Upper lobe of right lung (tissue), 1 donor: ENCODE results near the gene SPIB. TPM values are rescaled to one million over a fixed set of nuclear protein-coding genes. Genes with fewer than 3 reads are reported as not detected.

ENCODE experiments used
- ATAC-seq: fragments of 200-7000 bp; cut with Tn5 transposase; one replicate; pipeline ENCODE4 v1.9.1; 2020; ENCODE audit warnings: mild to moderate bottlenecking, moderate library complexity
- DNase-seq: peaks from one replicate; pipeline ENCODE4 v3.0.0-alpha.2; 2020
- H3K27ac ChIP-seq: fragments of 200-600 bp; one replicate; pipeline ENCODE4 v1.8.0; 2022
- H3K27me3 ChIP-seq: fragments of 200-600 bp; one replicate; pipeline ENCODE4 v1.8.0; 2022; ENCODE audit warnings: mild to moderate bottlenecking
- H3K36me3 ChIP-seq: fragments of 200-600 bp; one replicate; pipeline ENCODE4 v1.8.0; 2022
- H3K4me1 ChIP-seq: fragments of 200-600 bp; one replicate; pipeline ENCODE4 v1.8.0; 2022
- H3K4me3 ChIP-seq: fragments of 200-600 bp; one replicate; pipeline ENCODE4 v1.8.0; 2022; ENCODE audit warnings: mild to moderate bottlenecking
- H3K9me3 ChIP-seq: fragments of 200-600 bp; one replicate; pipeline ENCODE4 v1.8.0; 2022
- intact Hi-C: fragments of 100-400 bp; cut with DNase I; formaldehyde crosslinking; loops from one replicate; pipeline ENCODE4 v1.11.0; 2022
- total RNA-seq: library from RNA; stranded (reverse); fragmentation: NEBNext Ultra II Directional; extraction: Animal tissue kit (Norgen Biotek cat#: 25700); gene quantifications from one replicate; pipeline ENCODE4 v1.2.1, GENCODE V29; 2021
- TF ChIP-seq, protein P1 (sequence below): fragments of 200-600 bp; IDR thresholded peaks from one replicate; pipeline ENCODE4 v1.8.0; 2022; ENCODE audit warnings: antibody characterized with exemption
- donor health status: DM: no; HTN: yes; CAD: no; lungs with severe emphysema.

Gene SPIB
- total RNA-seq, 1 donor from 2014 or later: 0.52 TPM

DNA sequence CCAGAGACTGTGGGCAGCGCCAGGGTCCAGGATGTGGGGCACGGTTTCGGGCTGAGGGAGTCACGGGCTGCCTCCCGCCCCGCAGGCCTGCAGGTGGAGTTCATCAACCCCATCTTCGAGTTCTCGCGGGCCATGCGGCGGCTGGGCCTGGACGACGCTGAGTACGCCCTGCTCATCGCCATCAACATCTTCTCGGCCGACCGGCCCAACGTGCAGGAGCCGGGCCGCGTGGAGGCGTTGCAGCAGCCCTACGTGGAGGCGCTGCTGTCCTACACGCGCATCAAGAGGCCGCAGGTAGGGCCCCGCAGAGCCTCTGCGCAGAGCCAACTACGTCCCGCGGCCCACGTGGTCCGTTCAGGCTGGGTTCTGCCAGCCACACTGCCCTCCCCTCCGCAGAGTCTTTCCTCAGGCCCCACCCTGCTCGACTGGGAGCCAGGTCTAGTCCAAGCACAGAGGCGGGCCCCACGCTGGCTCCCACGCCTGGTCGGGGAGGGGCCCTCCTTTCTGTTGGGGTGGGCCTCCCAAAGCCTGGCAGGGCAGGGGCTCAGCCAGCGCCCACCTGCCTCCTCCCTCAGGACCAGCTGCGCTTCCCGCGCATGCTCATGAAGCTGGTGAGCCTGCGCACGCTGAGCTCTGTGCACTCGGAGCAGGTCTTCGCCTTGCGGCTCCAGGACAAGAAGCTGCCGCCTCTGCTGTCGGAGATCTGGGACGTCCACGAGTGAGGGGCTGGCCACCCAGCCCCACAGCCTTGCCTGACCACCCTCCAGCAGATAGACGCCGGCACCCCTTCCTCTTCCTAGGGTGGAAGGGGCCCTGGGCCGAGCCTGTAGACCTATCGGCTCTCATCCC, 36.6 kb upstream of the SPIB start:
- TF ChIP-seq, protein P1, sequence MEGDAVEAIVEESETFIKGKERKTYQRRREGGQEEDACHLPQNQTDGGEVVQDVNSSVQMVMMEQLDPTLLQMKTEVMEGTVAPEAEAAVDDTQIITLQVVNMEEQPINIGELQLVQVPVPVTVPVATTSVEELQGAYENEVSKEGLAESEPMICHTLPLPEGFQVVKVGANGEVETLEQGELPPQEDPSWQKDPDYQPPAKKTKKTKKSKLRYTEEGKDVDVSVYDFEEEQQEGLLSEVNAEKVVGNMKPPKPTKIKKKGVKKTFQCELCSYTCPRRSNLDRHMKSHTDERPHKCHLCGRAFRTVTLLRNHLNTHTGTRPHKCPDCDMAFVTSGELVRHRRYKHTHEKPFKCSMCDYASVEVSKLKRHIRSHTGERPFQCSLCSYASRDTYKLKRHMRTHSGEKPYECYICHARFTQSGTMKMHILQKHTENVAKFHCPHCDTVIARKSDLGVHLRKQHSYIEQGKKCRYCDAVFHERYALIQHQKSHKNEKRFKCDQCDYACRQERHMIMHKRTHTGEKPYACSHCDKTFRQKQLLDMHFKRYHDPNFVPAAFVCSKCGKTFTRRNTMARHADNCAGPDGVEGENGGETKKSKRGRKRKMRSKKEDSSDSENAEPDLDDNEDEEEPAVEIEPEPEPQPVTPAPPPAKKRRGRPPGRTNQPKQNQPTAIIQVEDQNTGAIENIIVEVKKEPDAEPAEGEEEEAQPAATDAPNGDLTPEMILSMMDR: no peak
- H3K27me3 ChIP-seq: no peaks in the 10 kb centered on the region
- peaks cover 17% of the 10 kb centered on the region for H3K4me1 ChIP-seq
- peaks cover 59% of the 10 kb centered on the region for H3K36me3 ChIP-seq
- DNase-seq (peak; percentile 66), ATAC-seq (no peak)
- intact Hi-C loops: no loop called here
- no peak overlapping the region for H3K4me3 ChIP-seq
- H3K9me3 ChIP-seq: no peaks in the 10 kb centered on the region
- no peak overlapping the region for H3K27ac ChIP-seq

DNA sequence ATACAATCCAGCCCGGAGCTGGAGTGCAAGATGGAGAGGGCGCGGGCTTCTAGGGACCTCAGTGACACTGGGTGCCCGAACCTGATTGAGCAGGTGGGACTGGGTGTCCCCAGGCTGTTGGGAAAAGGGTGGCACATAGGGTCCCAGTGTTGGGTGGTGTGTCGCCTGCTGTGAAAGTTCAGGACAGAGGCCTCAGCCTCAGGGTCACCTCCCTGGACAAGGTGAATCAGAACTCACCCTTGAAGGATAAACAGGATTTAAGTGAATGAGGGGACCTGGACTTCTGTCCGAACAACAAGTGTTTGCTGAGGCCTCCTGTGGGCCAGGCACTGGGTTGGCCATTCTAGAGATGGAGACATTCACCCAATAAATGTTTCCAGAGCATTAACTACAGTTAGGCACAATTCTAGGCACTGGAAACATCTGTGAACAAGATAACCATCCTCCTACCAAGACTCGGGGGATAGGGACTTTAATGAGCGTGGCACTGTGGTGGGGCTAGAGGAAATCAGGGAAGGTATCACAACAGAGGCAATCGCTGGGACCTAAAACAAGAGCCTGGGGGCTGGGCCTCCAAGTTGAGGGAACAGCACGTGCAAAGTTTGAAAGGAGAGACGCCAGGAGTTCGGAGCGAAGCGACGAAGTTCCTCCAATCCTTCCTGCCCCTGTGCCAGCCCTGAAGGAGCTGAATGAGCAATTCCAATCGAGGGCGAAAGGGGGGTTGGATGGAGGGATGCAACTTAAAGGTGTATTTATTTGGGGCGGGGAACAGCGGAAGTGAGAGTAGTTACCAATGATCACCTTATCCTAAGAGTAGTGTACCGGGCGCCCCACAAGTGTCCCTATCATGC, 35.5 kb upstream of the SPIB start:
- Histone ChIP-seq H3K36me3 (peaks cover 48% of the 10 kb centered on the region), H3K27me3 (no peaks in the 10 kb centered on the region), H3K4me3 (peak overlapping the region; percentile 66), H3K4me1 (peaks cover 13% of the 10 kb centered on the region), H3K27ac (peak overlapping the region; percentile 75), H3K9me3 (no peaks in the 10 kb centered on the region)
- DNase-seq (no peak), ATAC-seq (no peak)
- TF ChIP-seq, protein P1: no peak
- intact Hi-C loops: no loop called here

DNA sequence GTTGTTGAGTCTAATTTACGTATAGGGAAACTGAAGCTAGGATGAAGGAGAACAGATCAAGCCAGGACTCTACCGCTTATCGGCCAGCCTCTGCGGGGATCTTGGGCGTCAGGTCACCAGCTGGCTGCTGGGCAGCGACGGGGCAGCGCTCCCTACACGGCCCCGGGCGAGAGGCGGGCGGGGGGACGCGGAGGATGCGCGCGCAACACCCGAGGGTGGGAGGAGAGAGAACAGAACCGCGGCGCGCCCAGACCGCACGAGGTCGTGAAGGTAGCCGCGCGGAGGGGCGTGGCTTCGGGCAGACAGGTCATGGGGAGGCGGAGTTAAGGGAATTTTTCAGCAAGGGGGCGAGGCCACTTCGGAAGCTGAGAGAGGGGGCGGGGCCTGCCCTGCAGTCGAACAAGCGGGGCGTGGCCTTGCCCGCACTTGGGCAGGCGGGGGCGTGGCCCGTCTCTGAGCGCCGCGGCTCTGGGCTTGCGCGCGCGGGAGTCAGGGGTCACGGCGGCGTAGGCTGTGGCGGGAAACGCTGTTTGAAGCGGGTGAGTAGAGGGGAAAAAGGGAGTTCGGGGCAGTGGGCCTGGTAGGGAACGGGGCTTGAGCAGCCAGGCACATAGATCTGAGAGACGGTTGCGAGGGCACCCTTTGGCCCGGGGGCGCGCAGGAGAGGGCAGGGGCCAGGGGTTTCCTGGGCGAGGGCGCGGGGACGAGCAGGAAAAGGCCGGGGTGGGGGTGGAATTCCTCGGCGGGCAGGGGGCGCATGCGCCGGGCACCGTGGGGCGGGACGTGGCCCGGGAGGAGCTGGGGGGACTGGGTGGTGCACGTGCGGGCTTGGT, 34.7 kb upstream of the SPIB start, which contains the start of gene POLD1:
Gene POLD1 (plus strand): TSS at position 496 of the 833 bp plus-strand sequence. CDS start 14,505 bp downstream, outside the sequence.
- Histone ChIP-seq H3K27ac (peak within 1 kb of the TSS; percentile 75), H3K9me3 (no peaks in the 10 kb centered on the region), H3K4me3 (peak within 1 kb of the TSS; percentile 66), H3K36me3 (peaks cover 40% of the 10 kb centered on the region), H3K27me3 (no peaks in the 10 kb centered on the region), H3K4me1 (peaks cover 13% of the 10 kb centered on the region)
- TF ChIP-seq, protein P1: no peak
- DNase-seq (peak; percentile 99), ATAC-seq (peak; percentile 94)
- intact Hi-C loops: no loop called here

DNA sequence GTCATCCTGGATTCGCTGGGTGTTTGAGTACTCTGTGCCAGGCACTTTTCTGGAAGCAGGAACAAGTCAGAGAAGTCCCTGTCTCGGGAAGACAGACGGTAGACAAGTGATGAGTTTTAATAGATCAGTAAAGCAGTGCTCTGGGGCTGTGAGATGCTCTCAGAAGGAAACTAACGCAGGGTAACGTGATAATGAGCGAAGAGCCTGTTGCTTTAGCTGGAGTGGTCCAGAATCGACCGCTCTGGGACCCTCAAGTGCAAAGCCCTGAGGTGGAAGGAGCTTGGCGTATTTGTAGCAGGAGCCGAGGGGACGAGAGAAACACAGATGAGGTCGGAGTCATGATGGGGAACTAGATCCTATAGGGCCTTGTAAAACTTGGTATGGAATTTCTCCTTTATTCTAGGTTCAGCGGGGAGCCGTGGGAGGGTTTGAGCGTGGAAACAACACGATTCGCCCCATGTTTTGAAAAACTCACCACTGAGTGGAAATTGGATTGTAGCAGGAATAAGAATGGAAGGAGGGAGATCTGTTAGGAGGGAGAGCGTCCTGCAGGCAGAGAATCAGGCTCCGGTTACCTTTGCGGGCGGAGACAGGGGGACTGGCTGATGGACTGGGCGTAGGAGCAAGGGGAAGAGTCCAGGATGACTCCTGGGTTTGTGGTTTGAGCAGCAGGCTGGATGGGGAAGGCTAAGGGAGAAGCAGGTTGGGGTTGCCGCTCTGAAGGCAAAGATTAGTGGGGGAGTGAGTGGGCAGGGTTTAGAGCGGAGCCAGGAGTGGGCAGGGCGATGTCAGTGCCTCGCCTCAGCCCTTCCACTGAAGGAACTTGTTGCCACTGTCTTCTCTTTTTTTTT, 33.8 kb upstream of the SPIB start:
- TF ChIP-seq, protein P1: no peak
- ATAC-seq (peak; percentile 4), DNase-seq (peak; percentile 67)
- H3K36me3 ChIP-seq: peaks cover 31% of the 10 kb centered on the region
- H3K9me3 ChIP-seq: no peaks in the 10 kb centered on the region
- H3K4me3 ChIP-seq: peak overlapping the region; percentile 66
- intact Hi-C loops: no loop called here
- H3K27me3 ChIP-seq: no peaks in the 10 kb centered on the region
- H3K27ac ChIP-seq: peak overlapping the region; percentile 75
- H3K4me1 ChIP-seq: peaks cover 13% of the 10 kb centered on the region
